Measurements from ENCODE around the gene RND1. TPM values are rescaled to one million over a fixed set of nuclear protein-coding genes. Genes with fewer than 3 reads are reported as not detected.

RND1 gene
- total RNA-seq, 1 experiment from 2014 or later, result 2.7 TPM

DNA sequence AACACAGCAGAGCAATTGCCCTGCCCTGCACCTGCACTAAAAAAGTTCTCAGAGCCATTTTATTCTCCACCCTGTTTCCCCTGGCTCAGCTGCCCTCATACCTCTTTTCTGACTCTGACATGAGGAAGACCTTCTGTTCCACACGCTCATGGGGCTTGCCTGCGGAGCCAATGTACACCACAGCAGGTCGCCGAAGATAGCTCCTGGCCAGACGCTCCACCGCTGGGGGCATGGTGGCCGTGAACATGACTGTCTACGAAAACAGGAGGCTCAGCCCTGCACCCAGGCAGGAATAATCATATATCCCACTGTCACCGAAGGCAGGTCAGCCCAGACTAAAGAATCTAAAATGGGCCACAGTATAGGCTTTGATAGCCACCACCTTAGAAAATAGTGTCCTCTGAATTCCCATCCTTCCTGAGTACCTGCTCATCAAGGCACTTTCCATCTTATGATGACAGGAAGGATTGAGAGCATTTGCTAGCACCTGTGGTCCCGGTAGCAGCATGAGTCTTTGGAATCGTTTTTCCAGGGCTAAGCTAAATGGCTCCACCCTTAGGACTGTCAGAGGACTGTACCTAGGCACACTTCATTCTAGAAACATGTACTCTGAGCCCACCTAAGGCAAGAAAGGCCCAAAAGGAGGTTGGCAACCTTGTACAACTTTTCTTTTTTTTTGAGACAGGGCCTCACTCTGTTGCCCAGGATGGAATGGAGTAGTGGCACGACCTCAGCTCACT is 33.2 kb downstream of the RND1 start:
- Histone ChIP-seq H3K4me1 (replicated peaks; ENCODE audit: insufficient read depth) (no peaks in the 10 kb centered on the region), H3K9me3 (ENCODE audit: insufficient read depth, low read depth) (no peaks in the 10 kb centered on the region), H4K20me1 (ENCODE audit: insufficient read depth) (no peaks in the 10 kb centered on the region), H2AFZ (no peak overlapping the region), H3K79me2 (ENCODE audit: low read depth) (no peaks in the 10 kb centered on the region), H3K4me3 (no peak overlapping the region), H3K36me3 (ENCODE audit: low read depth) (peaks cover 30% of the 10 kb centered on the region; the same call in 1 of the 2 replicates), H3K9me2 (ENCODE audit: insufficient read depth) (no peaks in the 10 kb centered on the region), H3K27me3 (ENCODE audit: insufficient read depth, low read depth) (no peaks in the 10 kb centered on the region), H3K4me2 (no peak overlapping the region), H3K27ac (no peak overlapping the region), H3F3A (ENCODE audit: insufficient read depth, low read depth) (no peaks in the 10 kb centered on the region)
- no TSS peak for BruUV-seq (replicated peaks)
- CTCF ChIA-PET, result interaction anchor here (0.6 kb wide), 1 partner anchor 13 kb away, joined by 3 read pairs; no protein-coding TSS in a partner anchor
- no peak for TF ChIP-seq EZH2 (IDR thresholded peaks at IDR 0.05; ENCODE audit: low read depth)
- TF ChIP-seq, protein P1, sequence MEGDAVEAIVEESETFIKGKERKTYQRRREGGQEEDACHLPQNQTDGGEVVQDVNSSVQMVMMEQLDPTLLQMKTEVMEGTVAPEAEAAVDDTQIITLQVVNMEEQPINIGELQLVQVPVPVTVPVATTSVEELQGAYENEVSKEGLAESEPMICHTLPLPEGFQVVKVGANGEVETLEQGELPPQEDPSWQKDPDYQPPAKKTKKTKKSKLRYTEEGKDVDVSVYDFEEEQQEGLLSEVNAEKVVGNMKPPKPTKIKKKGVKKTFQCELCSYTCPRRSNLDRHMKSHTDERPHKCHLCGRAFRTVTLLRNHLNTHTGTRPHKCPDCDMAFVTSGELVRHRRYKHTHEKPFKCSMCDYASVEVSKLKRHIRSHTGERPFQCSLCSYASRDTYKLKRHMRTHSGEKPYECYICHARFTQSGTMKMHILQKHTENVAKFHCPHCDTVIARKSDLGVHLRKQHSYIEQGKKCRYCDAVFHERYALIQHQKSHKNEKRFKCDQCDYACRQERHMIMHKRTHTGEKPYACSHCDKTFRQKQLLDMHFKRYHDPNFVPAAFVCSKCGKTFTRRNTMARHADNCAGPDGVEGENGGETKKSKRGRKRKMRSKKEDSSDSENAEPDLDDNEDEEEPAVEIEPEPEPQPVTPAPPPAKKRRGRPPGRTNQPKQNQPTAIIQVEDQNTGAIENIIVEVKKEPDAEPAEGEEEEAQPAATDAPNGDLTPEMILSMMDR (conservative IDR thresholded peaks at IDR 0.05), result no peak
- no peak for DNase-seq
- intact Hi-C loops (cut with micrococcal nuclease; ENCODE audit: unreplicated experiment), result no loop called here
- POLR2A ChIA-PET (ENCODE audit: unreplicated experiment), result no interaction called here

- TF ChIP-seq, protein P1 (conservative IDR thresholded peaks at IDR 0.05), result no peak
- no peak for TF ChIP-seq EZH2 (IDR thresholded peaks at IDR 0.05; ENCODE audit: low read depth)
- no TSS peak for BruUV-seq (replicated peaks)
- intact Hi-C loops (cut with micrococcal nuclease; ENCODE audit: unreplicated experiment), result no loop called here
- Histone ChIP-seq H3K9me3 (ENCODE audit: insufficient read depth, low read depth) (no peaks in the 10 kb centered on the region), H3K4me3 (no peak overlapping the region), H3K9me2 (ENCODE audit: insufficient read depth) (no peaks in the 10 kb centered on the region), H3K27ac (no peak overlapping the region), H3K27me3 (ENCODE audit: insufficient read depth, low read depth) (no peaks in the 10 kb centered on the region), H3K79me2 (ENCODE audit: low read depth) (no peaks in the 10 kb centered on the region), H3K4me1 (replicated peaks; ENCODE audit: insufficient read depth) (no peaks in the 10 kb centered on the region), H2AFZ (no peak overlapping the region), H3F3A (ENCODE audit: insufficient read depth, low read depth) (no peaks in the 10 kb centered on the region; the same call in 1 of the 2 replicates), H4K20me1 (ENCODE audit: insufficient read depth) (no peaks in the 10 kb centered on the region), H3K4me2 (no peak overlapping the region), H3K36me3 (ENCODE audit: low read depth) (peaks cover 23% of the 10 kb centered on the region; the same call in 1 of the 2 replicates)
- DNase-seq, result no peak
- ChIA-PET POLR2A (ENCODE audit: unreplicated experiment) (no interaction called here), CTCF (interaction anchor here (0.6 kb wide), 1 partner anchor 469 kb away, joined by 4 read pairs; no protein-coding TSS in a partner anchor)
Measured at GRCh38 chr12:48831257-48831656, 34.4 kb downstream of the RND1 start.

GRCh38 chr12:48828841-48829575 is 36.7 kb downstream of the RND1 start:
- CTCF ChIA-PET, result interaction anchor here (0.8 kb wide), 1 partner anchor 14 kb away, joined by 4 read pairs; no protein-coding TSS in a partner anchor
- H3K27ac ChIP-seq, result no peak overlapping the region
- H2AFZ ChIP-seq, result no peak overlapping the region
- H3K4me2 ChIP-seq, result no peak overlapping the region
- POLR2A ChIA-PET (ENCODE audit: unreplicated experiment), result no interaction called here
- peaks cover 11% of the 10 kb centered on the region; the same call in 1 of the 2 replicates for H3K36me3 ChIP-seq (ENCODE audit: low read depth)
- no peak for DNase-seq
- H3K4me3 ChIP-seq, result no peak overlapping the region
- no peaks in the 10 kb centered on the region for H3K4me1 ChIP-seq (replicated peaks; ENCODE audit: insufficient read depth)
- intact Hi-C loops (cut with micrococcal nuclease; ENCODE audit: unreplicated experiment), result no loop called here
- H3F3A ChIP-seq (ENCODE audit: insufficient read depth, low read depth), result no peaks in the 10 kb centered on the region; the same call in 1 of the 2 replicates
- H3K27me3 ChIP-seq (ENCODE audit: insufficient read depth, low read depth), result no peaks in the 10 kb centered on the region
- H4K20me1 ChIP-seq (ENCODE audit: insufficient read depth), result no peaks in the 10 kb centered on the region
- no peaks in the 10 kb centered on the region for H3K9me3 ChIP-seq (ENCODE audit: insufficient read depth, low read depth)
- TF ChIP-seq EZH2 (IDR thresholded peaks at IDR 0.05; ENCODE audit: low read depth), result no peak
- TF ChIP-seq, protein P1 (conservative IDR thresholded peaks at IDR 0.05), result no peak
- no peaks in the 10 kb centered on the region for H3K79me2 ChIP-seq (ENCODE audit: low read depth)
- no peaks in the 10 kb centered on the region for H3K9me2 ChIP-seq (ENCODE audit: insufficient read depth)
- BruUV-seq (replicated peaks), result no TSS peak

Data from PC-9 (cell line).